ENCODE results near the gene CYTH3. TPM values are rescaled to one million over a fixed set of nuclear protein-coding genes. Genes with fewer than 3 reads are reported as not detected.

Gene CYTH3
- polyA plus RNA-seq, 2 of the 4 experiments (the other 2 are of a cell fraction) = 18.6 to 24.2 TPM

- no peak for DNase-seq (ENCODE audit: low read depth in 1 of 2, low spot score in 1 of 2)
- ChIA-PET POLR2A (interaction anchor here (0.6 to 1.6 kb wide), 2 partner anchors 9 to 33 kb away, joined by 3 to 4 read pairs; no protein-coding TSS in a partner anchor), CTCF (interaction anchor here (0.9 to 1.2 kb wide), 3 partner anchors 48 to 483 kb away, joined by 3 to 4 read pairs (median 3); no protein-coding TSS in a partner anchor)
- no peak for ATAC-seq
- TF ChIP-seq CTCF (IDR thresholded peaks at IDR 0.05) = no peak
- TF ChIP-seq CHD2 (IDR thresholded peaks at IDR 0.05; ENCODE audit: low read length, partially characterized antibody) = no peak
- TF ChIP-seq HOXB5 (CRISPR knock-in tag; IDR thresholded peaks at IDR 0.05) = no peak
- no peak for TF ChIP-seq NR3C1 (IDR thresholded peaks at IDR 0.05)
- H3K4me3 ChIP-seq = no peak overlapping the region
- peaks cover 37% of the 10 kb centered on the region for H3K4me1 ChIP-seq
- H3K9me3 ChIP-seq = no peaks in the 10 kb centered on the region
- WGBS (ENCODE audit: missing lambda C conversion rate) = 39% methylated on average over 2 of the region's 2 CpGs
- no peak for FAIRE-seq
- H3K27ac ChIP-seq = no peak overlapping the region
- H3K4me2 ChIP-seq = no peak overlapping the region
These were observed 2.3 kb upstream of the CYTH3 start for GRCh38 chr7:6274743-6275142.

- no peak overlapping the region for H3K4me3 ChIP-seq
- H3K27ac ChIP-seq = no peak overlapping the region
- CTCF ChIA-PET = interaction anchor here (0.6 to 1.2 kb wide), 5 partner anchors 34 to 483 kb away, joined by 3 to 4 read pairs (median 3); no protein-coding TSS in a partner anchor
- TF ChIP-seq FOXS1 (CRISPR knock-in tag; IDR thresholded peaks at IDR 0.05) (no peak), USF2 (IDR thresholded peaks at IDR 0.05) (no peak), CHD4 (IDR thresholded peaks at IDR 0.05; ENCODE audit: borderline replicate concordance) (no peak), ESRRA (IDR thresholded peaks at IDR 0.05; ENCODE audit: borderline replicate concordance, low read length) (no peak), SREBF2 (IDR thresholded peaks at IDR 0.05) (no peak), NPAS2 (CRISPR knock-in tag; IDR thresholded peaks at IDR 0.05; ENCODE audit: borderline replicate concordance) (no peak), CBX8 (IDR thresholded peaks at IDR 0.05) (no peak), MAZ (IDR thresholded peaks at IDR 0.05; ENCODE audit: borderline replicate concordance, low read depth, low read length) (no peak), FOSB (CRISPR knock-in tag; IDR thresholded peaks at IDR 0.05) (no peak), POLR2A (IDR thresholded peaks at IDR 0.05; ENCODE audit: low read length) (no peak), RFX5 (IDR thresholded peaks at IDR 0.05) (no peak), HMGXB4 (CRISPR knock-in tag; IDR thresholded peaks at IDR 0.05; ENCODE audit: borderline replicate concordance) (no peak), ZFP36 (IDR thresholded peaks at IDR 0.05; ENCODE audit: borderline replicate concordance, partially characterized antibody) (no peak), BCL3 (IDR thresholded peaks at IDR 0.05) (no peak), KDM1A (IDR thresholded peaks at IDR 0.05; ENCODE audit: low read depth) (no peak)
- H3K4me2 ChIP-seq = no peak overlapping the region
- FAIRE-seq (no peak), ATAC-seq (no peak), DNase-seq (ENCODE audit: low read depth in 1 of 2, low spot score in 1 of 2) (no peak)
- H3K9me3 ChIP-seq = no peaks in the 10 kb centered on the region
- peaks cover 36% of the 10 kb centered on the region for H3K4me1 ChIP-seq
- 90% methylated on average over 11 of the region's 11 CpGs for WGBS (ENCODE audit: missing lambda C conversion rate)
- POLR2A ChIA-PET = interaction anchor here (0.6 to 1.6 kb wide), 2 partner anchors 9 to 34 kb away, joined by 3 to 4 read pairs; no protein-coding TSS in a partner anchor
These were observed 1.6 kb upstream of the CYTH3 start for GRCh38 chr7:6273917-6274630.

Measured in A549 (cell line).